Measurements from ENCODE around the gene CATSPER1.
A peak's percentile ranks its signal among the peaks of the same experiment; 100 is the strongest.
"Not testable (repeated sequence)": the region's sequence is repeated elsewhere in the genome, so short reads cannot be mapped to it uniquely, and the experiment has no call there.

The CATSPER1 gene

DNA sequence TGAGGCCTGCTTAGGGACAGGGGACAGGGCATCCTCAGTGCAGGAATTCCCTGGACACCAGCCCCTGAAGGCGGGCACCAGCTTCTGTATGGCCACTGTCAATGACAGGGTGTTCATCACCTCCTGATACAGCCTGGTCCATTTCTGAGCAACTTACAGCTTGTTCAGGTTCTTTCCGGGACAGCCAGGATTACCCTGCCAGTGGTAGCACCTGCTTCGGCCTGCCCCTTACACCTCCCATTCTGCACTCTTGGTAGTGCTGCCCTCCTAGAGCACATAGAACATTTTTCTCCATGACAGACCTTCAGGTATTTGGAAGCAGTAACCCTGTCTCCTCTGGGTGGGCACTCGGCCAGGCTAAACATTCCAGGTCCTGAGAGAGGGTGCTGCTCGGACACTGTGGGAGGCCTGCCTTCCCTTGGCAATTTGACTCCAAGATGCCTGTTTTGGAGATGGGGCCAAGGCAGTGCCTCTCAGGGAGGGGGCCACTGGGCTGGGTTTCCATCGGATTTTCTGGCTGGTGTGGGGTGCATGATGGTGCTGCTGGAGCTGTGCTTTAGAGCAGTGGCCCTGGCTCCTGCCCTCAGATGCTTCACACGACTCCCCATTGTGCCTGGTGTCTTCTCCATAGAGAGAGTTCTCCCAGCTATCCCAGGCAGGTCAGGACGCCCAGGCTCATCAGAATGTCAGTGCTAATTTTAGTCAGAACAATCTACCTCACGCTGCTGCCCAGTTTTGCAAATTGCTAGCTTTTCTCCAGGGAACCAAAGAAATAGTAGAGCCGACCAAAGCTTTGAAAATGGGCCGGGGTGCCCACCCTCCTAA lies 21.5 kb upstream of the CATSPER1 start:
- in situ Hi-C loops (cut with MboI; ENCODE audit: low sequenced_read_pairs), result no loop called here
- Histone ChIP-seq H3K27me3 (ENCODE audit: low read depth) (no peaks in the 10 kb centered on the region), H3K9me3 (no peaks in the 10 kb centered on the region; the same call in 1 of the 2 replicates), H3K36me3 (replicated peaks) (peaks cover 5% of the 10 kb centered on the region), H3K4me1 (peaks cover 12% of the 10 kb centered on the region), H3K4me3 (no peak overlapping the region)
- no peak for DNase-seq (ENCODE audit: low spot score in 2 of 2)

- peaks cover 12% of the 10 kb centered on the region for H3K4me1 ChIP-seq
- H3K9me3 ChIP-seq, result no peaks in the 10 kb centered on the region
- no peaks in the 10 kb centered on the region for H3K36me3 ChIP-seq (replicated peaks)
- in situ Hi-C loops (cut with MboI; ENCODE audit: low sequenced_read_pairs), result no loop called here
- H3K27me3 ChIP-seq (ENCODE audit: low read depth), result no peaks in the 10 kb centered on the region
- H3K4me3 ChIP-seq, result no peak overlapping the region
- DNase-seq (ENCODE audit: low spot score in 2 of 2), result no peak
These were observed 20.6 kb upstream of the CATSPER1 start for GRCh38 chr11:66046901-66047300.

GRCh38 chr11:66045177-66045639 lies 18.9 kb upstream of the CATSPER1 start:
- Histone ChIP-seq H3K9me3 (no peaks in the 10 kb centered on the region), H3K27me3 (ENCODE audit: low read depth) (no peaks in the 10 kb centered on the region), H3K4me1 (peaks cover 3% of the 10 kb centered on the region; the same call in 1 of the 2 replicates), H3K4me3 (0 out of 2 replicates have a peak overlapping the region, but pooled peaks have one; percentile 5), H3K36me3 (replicated peaks) (no peaks in the 10 kb centered on the region)
- peak; percentile 81 to 92 for DNase-seq (ENCODE audit: low spot score in 2 of 2)
- in situ Hi-C loops (cut with MboI; ENCODE audit: low sequenced_read_pairs), result no loop called here

DNA sequence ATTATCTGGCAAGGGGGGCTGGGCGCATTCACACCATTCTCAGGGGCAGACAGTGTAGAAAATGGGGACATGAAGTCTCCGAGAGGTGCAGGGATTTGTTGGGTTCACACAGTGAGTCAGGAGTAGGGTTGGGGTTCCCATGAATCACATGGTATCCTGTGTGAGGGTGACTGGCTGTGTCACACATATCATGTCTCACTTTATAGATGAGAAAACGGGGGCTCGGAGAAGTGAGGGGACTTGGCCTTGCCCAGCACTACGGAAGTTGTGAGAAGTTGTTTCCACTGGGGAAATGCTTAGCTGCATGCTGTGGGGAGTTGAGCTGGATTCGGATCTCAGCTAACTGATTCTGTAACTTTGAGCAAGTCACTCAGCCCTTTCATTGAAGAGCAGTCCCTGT lies 18.5 kb upstream of the CATSPER1 start:
- Histone ChIP-seq H3K4me3 (no peak overlapping the region), H3K36me3 (replicated peaks) (no peaks in the 10 kb centered on the region), H3K9me3 (no peaks in the 10 kb centered on the region), H3K4me1 (peaks cover 3% of the 10 kb centered on the region; the same call in 1 of the 2 replicates), H3K27me3 (ENCODE audit: low read depth) (no peaks in the 10 kb centered on the region)
- no peak for DNase-seq (ENCODE audit: low spot score in 2 of 2)
- in situ Hi-C loops (cut with MboI; ENCODE audit: low sequenced_read_pairs), result no loop called here

DNA sequence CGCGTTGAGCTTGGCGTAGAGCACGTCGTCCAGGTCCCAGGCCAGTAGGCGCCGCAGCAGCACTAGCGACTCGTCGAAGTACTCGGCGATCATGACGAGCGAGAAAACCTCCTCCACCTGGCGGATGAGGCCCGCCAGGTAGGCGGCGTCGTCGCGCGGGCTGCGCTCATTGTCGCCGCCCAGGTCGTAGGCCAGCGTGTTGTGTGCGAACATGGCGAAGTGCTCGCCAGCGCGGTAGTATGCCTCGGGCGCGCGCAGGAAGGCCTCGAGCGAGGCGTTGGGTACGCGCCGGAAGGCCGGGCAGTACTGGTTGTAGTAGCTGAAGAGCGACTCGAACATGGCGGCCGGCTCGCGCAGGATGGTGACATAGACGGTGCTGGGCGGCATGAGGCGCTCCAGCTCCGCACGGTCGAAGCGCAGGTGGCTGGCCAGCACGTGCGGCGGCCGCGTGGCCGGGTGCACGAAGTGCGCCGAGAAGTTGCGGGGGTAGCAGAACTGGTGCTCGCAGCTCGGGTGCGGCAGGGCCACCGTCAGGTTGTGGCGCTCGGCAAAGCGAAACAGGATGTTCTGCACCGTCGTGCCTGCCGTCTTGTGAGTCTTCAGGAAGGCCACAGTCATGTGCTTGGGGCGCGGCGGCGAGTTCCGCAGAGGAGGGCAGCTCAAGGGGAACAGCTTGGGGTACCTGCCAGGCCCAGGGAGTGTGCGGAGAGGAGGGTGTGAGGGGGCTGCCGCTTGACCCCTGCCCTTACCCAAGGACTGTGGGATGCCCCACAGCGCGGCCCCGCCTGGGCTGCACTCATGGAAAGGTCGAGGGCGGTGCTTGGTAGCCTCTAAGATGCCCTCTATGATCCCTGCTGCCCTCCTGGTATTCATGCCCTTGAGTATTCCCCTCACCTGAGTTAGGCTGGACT lies 17.0 kb upstream of the CATSPER1 start:
- Histone ChIP-seq H3K36me3 (replicated peaks) (no peaks in the 10 kb centered on the region), H3K4me3 (no peak overlapping the region), H3K9me3 (no peaks in the 10 kb centered on the region), H3K4me1 (peaks cover 3% of the 10 kb centered on the region; the same call in 1 of the 2 replicates), H3K27me3 (ENCODE audit: low read depth) (no peaks in the 10 kb centered on the region)
- in situ Hi-C loops (cut with MboI; ENCODE audit: low sequenced_read_pairs), result no loop called here
- no peak for DNase-seq (ENCODE audit: low spot score in 2 of 2)

DNA sequence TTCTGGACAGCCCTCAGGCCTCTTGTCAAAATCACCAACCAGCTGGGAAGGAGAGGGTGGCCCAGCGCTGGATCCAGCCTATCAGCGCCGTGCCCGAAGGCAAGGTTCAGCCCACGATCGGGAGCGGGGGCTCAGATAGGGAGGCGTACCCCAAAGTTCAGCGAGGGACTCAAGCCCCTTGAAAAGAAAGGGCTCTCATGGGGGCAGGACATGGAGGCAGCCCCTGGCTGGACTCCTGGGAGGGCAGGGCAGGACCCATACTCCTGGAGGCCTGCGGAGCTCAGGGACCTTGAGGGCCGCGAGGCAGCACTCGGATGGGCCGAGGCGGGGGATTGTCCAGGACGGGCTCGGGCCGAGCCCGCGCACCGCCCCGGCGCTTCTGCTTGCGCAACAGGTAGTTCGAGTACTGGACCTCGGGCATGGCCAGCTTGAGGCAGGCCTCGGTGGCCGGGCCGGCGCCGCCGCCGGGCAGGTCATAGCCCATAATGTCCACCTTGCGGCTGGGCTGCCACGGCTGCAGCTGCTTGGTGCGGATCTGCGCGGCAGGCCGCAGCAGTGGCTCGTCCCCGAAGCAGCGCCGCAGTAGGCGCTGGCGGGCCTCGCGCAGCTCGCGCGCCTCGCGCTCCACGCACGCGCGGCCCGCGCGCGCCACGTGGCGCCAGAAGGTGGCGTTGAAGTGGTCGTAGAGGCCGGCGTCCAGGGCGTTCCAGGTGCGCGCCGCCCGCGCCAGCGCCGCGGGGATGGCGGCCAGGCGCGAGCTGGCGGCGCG lies 16.1 kb upstream of the CATSPER1 start:
- no peaks in the 10 kb centered on the region for H3K27me3 ChIP-seq (ENCODE audit: low read depth)
- in situ Hi-C loops (cut with MboI; ENCODE audit: low sequenced_read_pairs), result no loop called here
- peaks cover 2% of the 10 kb centered on the region; the same call in 1 of the 2 replicates for H3K9me3 ChIP-seq
- no peak overlapping the region for H3K4me3 ChIP-seq
- no peaks in the 10 kb centered on the region for H3K36me3 ChIP-seq (replicated peaks)
- DNase-seq (ENCODE audit: low spot score in 2 of 2), result no peak
- H3K4me1 ChIP-seq, result peaks cover 3% of the 10 kb centered on the region; the same call in 1 of the 2 replicates

DNA sequence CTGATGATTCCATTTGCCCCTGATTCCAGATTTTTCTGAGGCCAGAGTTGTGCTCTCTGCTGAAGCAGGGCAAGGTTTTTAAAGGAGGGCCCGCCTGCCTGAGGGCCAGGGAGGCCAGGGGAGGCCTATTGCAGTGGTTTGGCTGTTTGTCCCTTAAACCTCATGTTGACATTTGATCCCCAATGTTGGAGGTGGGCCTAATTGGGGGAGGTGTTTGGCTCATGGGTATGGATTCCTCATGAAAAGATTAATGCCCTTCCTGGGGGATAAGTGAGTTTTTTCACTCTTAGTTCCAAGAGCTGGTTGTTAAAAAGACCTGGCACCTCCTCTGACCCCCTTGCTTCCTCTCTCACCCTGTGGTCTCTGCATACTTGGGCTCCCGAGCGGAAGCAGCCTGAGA lies 13.5 kb upstream of the CATSPER1 start:
- no peak overlapping the region for H3K4me3 ChIP-seq
- H3K4me1 ChIP-seq, result peaks cover 2% of the 10 kb centered on the region; the same call in 1 of the 2 replicates
- H3K27me3 ChIP-seq (ENCODE audit: low read depth), result no peaks in the 10 kb centered on the region
- H3K9me3 ChIP-seq, result peaks cover 3% of the 10 kb centered on the region; the same call in 1 of the 2 replicates
- DNase-seq (ENCODE audit: low spot score in 2 of 2), result no peak
- in situ Hi-C loops (cut with MboI; ENCODE audit: low sequenced_read_pairs), result no loop called here
- no peaks in the 10 kb centered on the region for H3K36me3 ChIP-seq (replicated peaks)

- Histone ChIP-seq H3K9me3 (peaks cover 3% of the 10 kb centered on the region; the same call in 1 of the 2 replicates), H3K36me3 (replicated peaks) (no peaks in the 10 kb centered on the region), H3K27me3 (ENCODE audit: low read depth) (no peaks in the 10 kb centered on the region), H3K4me1 (no peaks in the 10 kb centered on the region), H3K4me3 (no peak overlapping the region)
- DNase-seq (ENCODE audit: low spot score in 2 of 2), result no peak
- in situ Hi-C loops (cut with MboI; ENCODE audit: low sequenced_read_pairs), result no loop called here
These were observed 11.0 kb upstream of the CATSPER1 start for GRCh38 chr11:66037327-66037726.

- no peaks in the 10 kb centered on the region for H3K4me1 ChIP-seq
- in situ Hi-C loops (cut with MboI; ENCODE audit: low sequenced_read_pairs), result no loop called here
- H3K27me3 ChIP-seq (ENCODE audit: low read depth), result no peaks in the 10 kb centered on the region
- no peaks in the 10 kb centered on the region for H3K36me3 ChIP-seq (replicated peaks)
- peaks cover 3% of the 10 kb centered on the region; the same call in 1 of the 2 replicates for H3K9me3 ChIP-seq
- no peak for DNase-seq (ENCODE audit: low spot score in 2 of 2)
- H3K4me3 ChIP-seq, result no peak overlapping the region
These were observed 10.0 kb upstream of the CATSPER1 start for GRCh38 chr11:66036334-66036710.

DNA sequence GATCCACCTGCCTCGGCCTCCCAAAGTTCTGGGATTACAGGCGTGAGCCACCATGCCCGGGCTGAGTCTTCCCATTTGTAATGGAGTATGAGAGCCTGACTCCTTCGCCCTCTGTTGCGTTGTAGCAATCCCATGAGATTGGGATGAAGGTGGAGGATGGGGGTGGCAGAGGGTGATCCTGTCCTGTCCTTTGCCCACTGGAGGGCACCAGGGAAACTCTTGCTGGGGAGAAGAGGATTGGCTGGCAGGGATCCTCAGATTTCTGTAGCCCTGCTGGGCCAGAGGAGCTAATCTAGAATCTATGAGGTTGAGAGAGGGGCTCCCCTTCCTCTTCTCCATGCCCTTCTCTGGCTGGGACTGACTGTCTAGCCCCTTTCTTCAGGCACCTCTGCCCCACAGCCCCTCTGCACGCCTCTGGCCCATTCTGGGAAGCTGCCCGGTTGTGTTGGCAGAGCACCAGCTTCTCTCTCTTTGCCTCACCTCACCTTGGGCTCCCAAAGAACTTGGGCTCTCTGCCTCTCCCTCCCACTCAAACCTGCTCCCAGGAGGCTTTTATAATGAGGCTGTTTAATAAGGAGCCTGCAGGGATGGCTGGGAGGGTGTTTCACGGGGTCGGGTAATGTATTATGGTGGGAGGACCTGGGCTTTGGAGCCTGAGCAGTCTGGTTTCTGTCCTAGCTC lies 9.5 kb upstream of the CATSPER1 start:
- DNase-seq (ENCODE audit: low spot score in 2 of 2), result no peak
- in situ Hi-C loops (cut with MboI; ENCODE audit: low sequenced_read_pairs), result no loop called here
- H3K9me3 ChIP-seq, result peaks cover 3% of the 10 kb centered on the region; the same call in 1 of the 2 replicates

DNA sequence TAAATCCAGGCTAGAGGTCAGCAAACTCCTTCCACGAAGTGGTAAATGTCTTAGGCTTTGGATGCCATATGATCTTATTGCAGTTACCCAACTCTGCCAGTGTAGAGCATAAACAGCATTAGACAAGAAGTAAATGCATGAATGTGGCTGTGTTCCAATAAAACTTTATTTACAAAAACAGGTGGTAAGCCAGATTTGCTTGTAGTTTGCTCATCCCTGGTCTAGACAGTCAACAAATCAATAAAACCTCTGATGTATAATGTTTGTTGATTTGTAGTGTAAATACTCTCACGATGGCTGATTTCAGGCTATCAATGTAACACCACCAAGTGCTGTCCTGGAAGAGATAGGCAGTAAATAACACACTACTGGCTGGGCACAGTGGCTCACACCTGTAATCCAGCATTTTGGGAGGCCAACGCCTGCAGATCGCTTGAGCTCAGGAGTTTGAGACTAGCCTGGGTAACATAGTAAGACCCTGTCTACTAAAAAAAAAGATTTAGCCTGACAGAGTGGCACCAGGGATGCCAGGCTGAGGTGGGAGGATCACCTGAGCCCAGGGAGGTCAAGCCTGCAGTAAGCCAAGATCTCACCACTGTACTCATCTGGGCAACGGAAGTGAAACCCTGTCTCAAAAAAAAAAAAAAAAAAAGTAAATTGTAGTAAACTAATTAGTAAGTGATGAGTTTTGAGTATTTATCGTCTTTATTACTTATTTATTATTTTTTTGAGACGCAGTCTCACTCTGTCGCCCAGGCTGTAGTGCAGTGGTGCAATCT lies 6.9 kb upstream of the CATSPER1 start:
- in situ Hi-C loops (cut with MboI; ENCODE audit: low sequenced_read_pairs), result no loop called here
- Histone ChIP-seq H3K4me3 (no peak overlapping the region), H3K9me3 (peaks cover 3% of the 10 kb centered on the region; the same call in 1 of the 2 replicates), H3K27me3 (ENCODE audit: low read depth) (no peaks in the 10 kb centered on the region; the same call in 1 of the 2 replicates), H3K4me1 (no peaks in the 10 kb centered on the region), H3K36me3 (replicated peaks) (no peaks in the 10 kb centered on the region)
- no peak for DNase-seq (ENCODE audit: low spot score in 2 of 2)

More for the DNA sequence above, 9.5 kb upstream of the CATSPER1 start:
- Histone ChIP-seq H3K36me3 (replicated peaks) (no peaks in the 10 kb centered on the region), H3K27me3 (ENCODE audit: low read depth) (no peaks in the 10 kb centered on the region), H3K4me3 (no peak overlapping the region), H3K4me1 (no peaks in the 10 kb centered on the region)

DNA sequence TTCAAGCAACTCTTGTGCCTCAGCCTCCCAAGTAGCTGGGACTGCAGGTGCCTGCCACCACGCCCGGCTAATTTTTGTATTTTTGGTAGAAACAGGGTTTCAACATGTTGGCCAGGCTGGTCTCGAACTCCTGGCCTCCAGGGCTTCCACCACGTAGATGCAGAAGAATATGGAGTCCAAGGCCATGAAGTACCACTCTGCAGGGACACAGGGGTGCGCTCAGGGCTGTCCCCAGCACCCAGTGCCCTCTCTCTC lies 3.2 kb downstream of the CATSPER1 start:
- H3K4me3 ChIP-seq; H3K36me3 ChIP-seq (replicated peaks); in situ Hi-C loops (cut with MboI; ENCODE audit: low sequenced_read_pairs); DNase-seq (ENCODE audit: low spot score in 2 of 2); H3K4me1 ChIP-seq; H3K27me3 ChIP-seq (ENCODE audit: low read depth); H3K9me3 ChIP-seq: not testable (repeated sequence)
